ENCODE measurements around the gene HECW1.

The HECW1 gene

GRCh38 chr7:43533801-43534479 is 421.5 kb downstream of the HECW1 start:
- Histone ChIP-seq H3K4me3 (ENCODE audit: low read depth, low read length) (no peak overlapping the region), H3K4me1 (ENCODE audit: control insufficient read depth, insufficient read depth, low read length) (peaks cover 7% of the 10 kb centered on the region; the same call in 1 of the 2 replicates), H3K9me3 (ENCODE audit: control insufficient read depth, insufficient read depth, low read depth, low read length) (no peaks in the 10 kb centered on the region), H3K27ac (ENCODE audit: extremely low read depth, low read depth, low read length) (no peak overlapping the region), H3K36me3 (ENCODE audit: control insufficient read depth in 2 of 2, insufficient read depth in 1 of 2, low read length in 2 of 2) (no peaks in the 10 kb centered on the region)
- ChIA-PET POLR2A (no interaction called here), CTCF (no interaction called here)
- TF ChIP-seq ZBTB17 (tag by site-specific recombination; IDR thresholded peaks at IDR 0.05) (no peak), ZNF621 (tag by site-specific recombination; IDR thresholded peaks at IDR 0.05) (no peak), ZNF660 (tag by site-specific recombination; IDR thresholded peaks at IDR 0.05) (no peak)

- Histone ChIP-seq H3K4me1 (ENCODE audit: control insufficient read depth, insufficient read depth, low read length) (peaks cover 7% of the 10 kb centered on the region; the same call in 1 of the 2 replicates), H3K36me3 (ENCODE audit: control insufficient read depth in 2 of 2, insufficient read depth in 1 of 2, low read length in 2 of 2) (no peaks in the 10 kb centered on the region), H3K9me3 (ENCODE audit: control insufficient read depth, insufficient read depth, low read depth, low read length) (no peaks in the 10 kb centered on the region), H3K4me3 (ENCODE audit: low read depth, low read length) (no peak overlapping the region), H3K27ac (ENCODE audit: extremely low read depth, low read depth, low read length) (no peak overlapping the region)
- ChIA-PET CTCF (no interaction called here), POLR2A (no interaction called here)
- TF ChIP-seq PRDM2 (tag by site-specific recombination; IDR thresholded peaks at IDR 0.05; ENCODE audit: borderline replicate concordance) (no peak), HOXA7 (CRISPR knock-in tag; IDR thresholded peaks at IDR 0.05; ENCODE audit: borderline replicate concordance) (no peak), SP2 (tag by site-specific recombination; IDR thresholded peaks at IDR 0.05) (no peak), ZNF302 (tag by site-specific recombination; IDR thresholded peaks at IDR 0.05; ENCODE audit: low read depth) (no peak), ZNF776 (tag by site-specific recombination; IDR thresholded peaks at IDR 0.05; ENCODE audit: borderline replicate concordance) (no peak), ZNF707 (tag by site-specific recombination; IDR thresholded peaks at IDR 0.05) (no peak), ZNF391 (tag by site-specific recombination; IDR thresholded peaks at IDR 0.05; ENCODE audit: borderline replicate concordance, low read depth) (no peak), ZNF423 (tag by site-specific recombination; IDR thresholded peaks at IDR 0.05) (no peak), ZNF16 (tag by site-specific recombination; IDR thresholded peaks at IDR 0.05; ENCODE audit: low read depth) (no peak), ZNF837 (tag by site-specific recombination; IDR thresholded peaks at IDR 0.05) (no peak), ZNF223 (tag by site-specific recombination; IDR thresholded peaks at IDR 0.05) (no peak), FEZF1 (tag by site-specific recombination; IDR thresholded peaks at IDR 0.05) (no peak), ZBTB44 (tag by site-specific recombination; IDR thresholded peaks at IDR 0.05) (no peak), KLF7 (tag by site-specific recombination; IDR thresholded peaks at IDR 0.05; ENCODE audit: borderline replicate concordance) (no peak), SALL2 (tag by site-specific recombination; IDR thresholded peaks at IDR 0.05; ENCODE audit: borderline replicate concordance) (no peak), GLIS1 (tag by site-specific recombination; IDR thresholded peaks at IDR 0.05) (no peak), ZBTB48 (tag by site-specific recombination; IDR thresholded peaks at IDR 0.05) (no peak)
Measured at GRCh38 chr7:43535031-43535451, 422.6 kb downstream of the HECW1 start.
